Muscle layer of duodenum (tissue), 2 donors: ENCODE results near the gene LRMDA.

ENCODE experiments used
- H3K27ac ChIP-seq: one replicate; pipeline ENCODE4 v1.7.0; 2013; ENCODE audit warnings: mild to moderate bottlenecking, low read length
- H3K27me3 ChIP-seq: one replicate; pipeline ENCODE4 v1.7.0; 2013; ENCODE audit warnings: low read depth, mild to moderate bottlenecking, control low read depth, low read length
- H3K36me3 ChIP-seq, 2 donors: one replicate each; pipeline ENCODE4 v1.7.0; 2013; ENCODE audit warnings: low read length in 2 of 2, control low read depth in 1 of 2, mild to moderate bottlenecking in 1 of 2; ENCODE audit not compliant: insufficient read depth in 2 of 2, control insufficient read depth in 1 of 2
- H3K4me1 ChIP-seq, 2 donors: one replicate each; pipeline ENCODE4 v1.7.0; 2013; ENCODE audit warnings: low read length in 2 of 2, mild to moderate bottlenecking in 2 of 2, control low read depth in 1 of 2, moderate library complexity in 1 of 2; ENCODE audit not compliant: insufficient read depth in 2 of 2, control insufficient read depth in 1 of 2
- H3K4me3 ChIP-seq, 2 donors: one replicate each; pipeline ENCODE4 v1.7.0; 2013; ENCODE audit warnings: low read length in 2 of 2, low read depth in 1 of 2, mild to moderate bottlenecking in 1 of 2
- H3K9me3 ChIP-seq, 2 donors: one replicate each; pipeline ENCODE4 v1.7.0; 2013; ENCODE audit warnings: low read length in 2 of 2, control low read depth in 1 of 2, mild to moderate bottlenecking in 1 of 2; ENCODE audit not compliant: control insufficient read depth in 1 of 2
- donor health status: healthy.

The LRMDA gene

DNA sequence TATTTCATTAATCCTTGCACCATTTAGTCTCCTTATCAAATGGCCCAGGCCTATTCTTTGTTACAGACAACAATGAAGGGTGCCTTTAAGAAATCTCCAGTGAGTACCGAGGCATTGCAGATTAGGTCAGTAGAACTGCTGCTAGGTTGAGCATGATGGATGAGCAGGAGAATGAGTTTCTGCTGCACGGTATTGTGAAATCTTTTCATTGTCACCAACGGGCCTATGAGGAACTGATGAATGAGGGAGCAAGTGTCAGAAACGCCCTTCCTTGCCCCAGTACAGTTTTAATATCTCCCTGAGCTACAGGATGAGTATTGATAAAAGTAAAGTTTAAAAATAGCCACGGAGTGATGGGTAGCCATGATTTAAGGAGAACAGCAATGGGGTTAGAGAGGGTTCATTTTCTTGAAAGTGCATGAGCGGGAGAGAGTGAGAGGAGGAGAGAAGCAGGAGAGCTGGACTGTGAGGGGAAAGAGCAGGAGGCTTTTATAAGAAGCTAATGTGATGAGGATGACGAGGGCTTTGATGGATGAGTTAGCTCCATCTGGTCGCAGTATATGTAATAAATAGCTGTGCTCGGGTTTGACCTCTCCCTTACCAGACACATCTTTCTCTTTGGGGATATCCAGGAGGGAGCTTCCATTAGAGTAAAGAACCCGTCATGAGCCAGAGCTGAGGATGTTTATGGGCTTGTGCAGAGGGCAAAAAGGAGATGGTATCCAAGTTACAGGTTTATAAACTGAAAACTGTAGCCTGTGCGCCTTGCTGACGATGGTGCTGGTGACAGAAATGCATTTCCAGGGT lies 526.1 kb downstream of the LRMDA start:
- Histone ChIP-seq H3K4me1 (peaks cover 0 to 12% of the 10 kb centered on the region in 2 donors), H3K27ac (no peak overlapping the region), H3K9me3 (no peaks in the 10 kb centered on the region)

DNA sequence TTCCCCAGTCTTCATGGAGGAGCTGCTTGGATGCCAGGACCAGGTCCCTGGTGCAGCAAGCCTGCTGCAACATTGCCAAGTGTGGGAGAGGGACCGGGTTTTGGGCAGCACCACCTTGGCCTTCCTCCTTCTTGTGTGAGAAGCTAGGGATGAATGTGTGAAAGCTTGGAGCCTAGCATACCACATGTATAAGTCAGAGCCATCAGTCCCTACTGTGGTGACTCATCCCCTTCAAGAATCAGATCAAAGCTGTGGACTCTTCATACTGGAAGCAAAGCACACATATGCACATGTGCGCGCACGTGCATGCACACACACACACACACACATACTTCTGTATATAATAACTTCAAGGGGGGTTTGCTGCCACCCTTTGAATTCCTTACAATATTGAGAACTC lies 527.8 kb downstream of the LRMDA start:
- H3K9me3 ChIP-seq = no peaks in the 10 kb centered on the region
- H3K4me1 ChIP-seq = peaks cover 0 to 12% of the 10 kb centered on the region in 2 donors
- no peak overlapping the region for H3K27ac ChIP-seq
- no peaks in the 10 kb centered on the region for H3K36me3 ChIP-seq
- H3K27me3 ChIP-seq = no peaks in the 10 kb centered on the region
- no peak overlapping the region for H3K4me3 ChIP-seq

More for the DNA sequence above, 526.1 kb downstream of the LRMDA start:
- H3K36me3 ChIP-seq = no peaks in the 10 kb centered on the region
- no peaks in the 10 kb centered on the region for H3K27me3 ChIP-seq
- no peak overlapping the region for H3K4me3 ChIP-seq

DNA sequence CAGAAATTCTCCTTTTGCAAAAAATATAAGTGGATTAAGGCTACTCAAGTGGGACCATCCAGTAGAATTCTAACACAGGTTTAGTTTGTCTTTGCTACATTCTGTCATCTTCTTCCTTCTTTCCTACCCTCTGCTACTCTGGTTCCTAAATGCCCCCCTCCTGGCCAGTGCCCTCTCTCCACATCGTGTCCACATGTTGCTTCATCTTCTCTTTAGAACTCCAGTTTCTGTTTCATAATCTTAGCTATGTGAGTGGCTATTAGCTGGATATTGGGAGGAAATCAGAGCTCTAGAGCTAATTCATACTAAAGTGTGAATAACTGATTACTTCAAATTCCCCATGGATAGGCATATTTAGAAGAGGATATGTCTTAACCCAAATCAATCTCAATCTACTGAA lies 528.5 kb downstream of the LRMDA start:
- Histone ChIP-seq H3K36me3 (no peaks in the 10 kb centered on the region), H3K4me3 (no peak overlapping the region), H3K9me3 (no peaks in the 10 kb centered on the region), H3K4me1 (peaks cover 0 to 12% of the 10 kb centered on the region in 2 donors), H3K27me3 (no peaks in the 10 kb centered on the region), H3K27ac (no peak overlapping the region)

DNA sequence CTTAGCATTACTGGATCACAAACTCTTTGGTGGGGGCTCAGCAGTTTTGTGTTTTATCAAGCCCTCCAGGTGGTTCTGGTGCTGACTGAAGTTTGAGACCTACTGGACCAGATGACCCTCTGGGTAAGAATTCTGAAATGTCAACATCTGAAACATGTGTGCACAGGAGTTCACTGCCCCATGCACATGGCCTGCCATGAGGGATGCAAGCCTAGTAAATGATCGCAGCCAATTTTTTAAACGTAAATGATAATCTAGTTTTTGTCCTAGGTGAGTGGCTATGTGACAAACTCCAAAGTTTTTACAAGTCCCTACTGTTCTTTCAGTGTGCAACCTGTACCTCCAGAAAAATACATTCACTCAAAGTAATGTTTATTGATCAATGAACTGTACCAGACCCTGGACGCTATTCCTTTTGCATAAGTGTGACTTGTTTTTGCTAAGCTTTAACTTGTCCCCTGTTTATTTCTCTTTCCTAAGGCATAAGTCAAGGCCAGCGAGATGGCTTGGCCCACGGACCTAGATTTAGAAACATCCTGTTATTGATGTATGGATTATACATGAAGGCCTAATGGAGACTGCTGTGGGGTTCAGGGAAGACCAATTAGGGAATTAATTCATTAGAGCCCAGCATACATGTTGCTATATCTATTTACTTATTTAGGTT lies 531.1 kb downstream of the LRMDA start:
- Histone ChIP-seq H3K4me3 (no peak overlapping the region), H3K27ac (no peak overlapping the region), H3K27me3 (no peaks in the 10 kb centered on the region), H3K9me3 (no peaks in the 10 kb centered on the region), H3K4me1 (peaks cover 0 to 2% of the 10 kb centered on the region in 2 donors), H3K36me3 (no peaks in the 10 kb centered on the region)

DNA sequence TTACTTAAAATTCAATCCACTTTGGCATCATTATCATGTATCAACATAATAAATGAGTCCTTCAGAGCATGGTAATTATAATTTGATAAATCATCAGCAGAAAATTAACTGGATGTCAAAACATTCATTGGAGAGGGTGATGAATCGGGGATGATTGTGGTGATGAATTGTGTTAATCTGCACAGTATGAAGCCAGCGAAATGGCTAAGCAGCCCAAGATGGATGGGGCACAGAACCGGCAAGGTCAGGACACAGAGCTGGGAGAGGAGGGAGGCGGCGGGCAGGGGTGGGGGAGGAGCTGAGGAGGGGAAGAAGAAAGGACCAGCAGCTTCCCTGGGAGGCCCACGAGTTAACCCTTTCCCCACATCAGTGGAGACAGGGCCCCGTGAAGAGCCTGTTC lies 536.1 kb downstream of the LRMDA start:
- no peak overlapping the region for H3K27ac ChIP-seq
- H3K27me3 ChIP-seq = no peaks in the 10 kb centered on the region
- H3K36me3 ChIP-seq = no peaks in the 10 kb centered on the region
- H3K9me3 ChIP-seq = no peaks in the 10 kb centered on the region
- no peak overlapping the region for H3K4me3 ChIP-seq
- peaks cover 3 to 5% of the 10 kb centered on the region in 2 donors for H3K4me1 ChIP-seq

DNA sequence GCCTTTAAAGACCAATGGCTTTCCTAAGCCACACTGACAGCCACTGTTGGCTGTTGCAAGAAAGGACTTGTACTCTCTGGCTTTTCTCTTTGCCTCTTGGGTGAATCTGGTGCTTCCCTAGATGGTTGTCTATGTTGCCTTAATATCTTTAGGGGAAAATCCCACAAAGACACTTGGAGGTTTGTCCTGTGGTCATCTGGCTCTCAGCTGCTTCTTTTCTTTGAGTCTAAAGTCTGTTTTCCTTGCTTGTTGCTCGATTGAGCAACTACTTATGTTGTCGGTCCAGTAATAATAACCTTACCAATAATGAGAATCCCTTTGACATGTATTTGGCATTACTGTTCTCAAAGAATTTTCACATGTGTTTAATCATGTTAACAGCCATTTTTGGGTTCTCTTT lies 537.6 kb downstream of the LRMDA start:
- H3K27ac ChIP-seq = no peak overlapping the region
- no peaks in the 10 kb centered on the region for H3K9me3 ChIP-seq
- H3K27me3 ChIP-seq = no peaks in the 10 kb centered on the region

DNA sequence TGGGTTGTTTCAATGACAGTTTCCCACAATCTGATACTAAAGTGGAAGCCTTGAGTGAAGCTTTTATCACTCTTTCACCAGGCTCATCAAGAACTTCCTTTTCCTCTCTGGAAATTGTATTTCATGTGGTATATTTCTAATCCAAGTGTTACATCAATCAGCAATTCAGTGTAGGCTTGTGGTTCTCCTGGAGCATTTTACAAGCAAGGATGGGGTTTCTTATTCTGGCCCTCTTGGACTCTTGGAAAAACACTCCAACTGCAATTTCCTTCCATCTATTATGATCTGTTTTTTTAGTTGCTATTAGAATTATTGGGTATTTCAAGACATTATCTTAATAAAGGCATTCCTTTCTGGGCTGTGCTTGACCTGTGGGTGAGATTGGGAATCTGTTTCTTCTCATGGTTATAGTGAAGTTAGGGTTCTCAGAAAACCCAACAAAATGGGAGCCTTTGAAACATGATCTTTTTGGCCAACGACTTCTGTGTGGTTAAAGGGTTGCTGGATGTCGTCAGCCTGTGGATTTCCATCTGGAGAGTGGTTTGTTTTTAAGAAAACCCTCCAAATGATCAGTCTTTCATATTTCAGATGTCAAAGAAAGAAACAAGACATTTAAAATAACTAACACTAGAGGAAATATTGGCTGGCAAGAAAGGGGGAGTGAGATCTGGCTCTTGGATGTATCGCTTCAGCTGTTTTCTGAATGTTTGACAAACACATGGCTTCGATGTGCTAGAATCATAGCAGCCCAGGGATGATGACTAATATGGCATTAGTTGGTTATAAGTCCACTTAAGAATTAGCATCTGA lies 540.2 kb downstream of the LRMDA start:
- peak overlapping the region; percentile 19 for H3K27ac ChIP-seq

More for the DNA sequence above, 537.6 kb downstream of the LRMDA start:
- peaks cover 7 to 10% of the 10 kb centered on the region in 2 donors for H3K4me1 ChIP-seq
- H3K4me3 ChIP-seq = no peak overlapping the region
- H3K36me3 ChIP-seq = no peaks in the 10 kb centered on the region

DNA sequence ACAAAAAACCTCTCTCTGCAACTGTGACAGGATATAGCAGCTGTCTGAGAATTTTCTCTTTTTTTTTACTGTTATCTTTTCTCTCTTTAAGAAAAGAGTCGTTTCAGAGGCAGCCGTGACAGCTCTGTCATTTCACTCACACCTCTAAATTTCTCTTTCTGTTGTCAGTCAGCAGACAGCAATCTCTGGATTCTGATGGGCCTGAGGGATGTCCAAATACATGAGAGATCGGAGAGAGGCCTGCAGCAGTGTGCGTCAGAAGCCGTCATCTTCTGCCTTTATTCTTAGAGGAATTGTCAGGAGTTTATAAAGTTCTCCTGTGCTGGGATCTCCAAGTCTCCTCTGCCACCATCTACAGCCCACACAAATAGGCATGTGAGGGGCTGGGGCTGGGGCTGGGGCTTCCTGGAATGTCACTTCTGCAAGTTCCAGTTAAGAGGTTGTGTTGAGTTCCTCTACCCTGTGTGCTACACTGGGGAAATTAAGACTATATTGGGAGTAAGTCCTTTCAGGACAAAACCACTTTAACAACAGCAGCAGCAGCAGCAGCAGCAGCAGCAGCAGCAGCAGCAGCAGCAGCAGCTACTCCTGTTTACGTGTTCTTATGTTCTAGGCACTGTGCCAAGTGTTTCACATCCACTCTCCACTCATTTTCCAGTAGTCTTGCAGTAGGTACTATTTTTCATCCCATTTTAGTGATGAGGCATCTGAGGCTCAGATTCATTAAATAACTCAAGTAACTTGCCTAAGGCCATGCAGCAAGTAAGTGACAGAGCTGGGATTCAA lies 541.3 kb downstream of the LRMDA start:
- H3K36me3 ChIP-seq = no peaks in the 10 kb centered on the region
- H3K4me1 ChIP-seq = peaks cover 7 to 10% of the 10 kb centered on the region in 2 donors
- H3K27me3 ChIP-seq = no peaks in the 10 kb centered on the region
- no peaks in the 10 kb centered on the region for H3K9me3 ChIP-seq
- peak overlapping the region; percentile 19 for H3K27ac ChIP-seq
- H3K4me3 ChIP-seq = no peak overlapping the region

More for the DNA sequence above, 540.2 kb downstream of the LRMDA start:
- H3K36me3 ChIP-seq = no peaks in the 10 kb centered on the region
- no peak overlapping the region for H3K4me3 ChIP-seq
- peaks cover 7 to 10% of the 10 kb centered on the region in 2 donors for H3K4me1 ChIP-seq
- no peaks in the 10 kb centered on the region for H3K9me3 ChIP-seq
- H3K27me3 ChIP-seq = no peaks in the 10 kb centered on the region

DNA sequence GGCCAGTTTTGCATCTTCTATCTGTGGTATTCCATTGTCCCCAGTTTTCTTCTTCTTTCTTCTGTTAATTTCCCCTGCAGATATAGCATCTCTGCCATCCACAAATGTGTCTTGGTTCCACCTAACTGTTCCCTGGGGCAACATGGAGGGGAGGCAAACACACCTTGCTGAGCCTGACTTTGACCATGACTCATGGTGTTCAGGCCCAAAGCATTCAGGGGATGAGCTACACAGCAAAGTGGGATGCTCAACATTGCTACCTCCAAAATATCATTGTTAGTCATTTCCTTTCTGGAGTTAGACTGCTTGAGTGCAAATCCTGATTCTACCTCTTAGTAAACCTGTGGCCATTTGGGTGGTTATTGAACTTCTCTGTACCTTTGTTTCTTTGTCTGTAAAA lies 542.7 kb downstream of the LRMDA start:
- no peaks in the 10 kb centered on the region for H3K36me3 ChIP-seq
- peaks cover 7 to 10% of the 10 kb centered on the region in 2 donors for H3K4me1 ChIP-seq

DNA sequence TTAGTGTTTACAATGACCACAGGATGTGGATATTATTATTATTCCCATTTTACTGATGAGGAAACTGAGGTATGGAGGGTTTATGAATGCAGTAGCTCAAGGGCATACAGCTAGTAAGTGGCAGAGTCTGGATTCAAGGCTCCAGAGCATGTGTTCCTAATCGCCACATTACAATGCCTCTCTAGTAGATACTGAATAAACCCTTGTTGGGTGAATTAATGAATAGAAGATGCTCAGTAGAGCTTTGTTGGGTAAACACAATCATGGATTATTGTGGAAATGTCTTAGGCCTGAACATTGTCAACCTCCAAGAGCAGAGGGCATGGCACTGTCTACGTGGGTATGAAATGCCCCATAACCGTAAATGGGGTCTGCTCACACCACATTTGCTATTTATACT lies 545.3 kb downstream of the LRMDA start:
- Histone ChIP-seq H3K4me1 (peaks cover 7 to 10% of the 10 kb centered on the region in 2 donors), H3K27me3 (no peaks in the 10 kb centered on the region), H3K27ac (no peak overlapping the region), H3K9me3 (no peaks in the 10 kb centered on the region), H3K4me3 (no peak overlapping the region), H3K36me3 (no peaks in the 10 kb centered on the region)

More for the DNA sequence above, 542.7 kb downstream of the LRMDA start:
- Histone ChIP-seq H3K4me3 (no peak overlapping the region), H3K27me3 (no peaks in the 10 kb centered on the region), H3K27ac (no peak overlapping the region), H3K9me3 (no peaks in the 10 kb centered on the region)
